ENCODE measurements around the gene MIS18BP1.
"Not testable (repeated sequence)": the region's sequence is repeated elsewhere in the genome, so short reads cannot be mapped to it uniquely, and the experiment has no call there.

Gene MIS18BP1

GRCh38 chr14:45253070-45253753 lies at the start of gene MIS18BP1:
TSS of gene MIS18BP1 (minus strand) at chr14:45253202. CDS start at chr14:45247286, 5,916 bp downstream.
- peak; percentile 95 to 97 for DNase-seq

GRCh38 chr14:45298423-45299117 lies 45.6 kb upstream of the MIS18BP1 start:
- no peak for DNase-seq

- not testable (repeated sequence) for DNase-seq
These were observed 41.8 kb upstream of the MIS18BP1 start for GRCh38 chr14:45294796-45295195.

- no peak for DNase-seq
These were observed 37.5 kb upstream of the MIS18BP1 start for GRCh38 chr14:45290547-45290946.

GRCh38 chr14:45287610-45288009 lies 34.6 kb upstream of the MIS18BP1 start:
- DNase-seq, result peak in 1 of 2 experiments; percentile 22

GRCh38 chr14:45284802-45285201 lies 31.8 kb upstream of the MIS18BP1 start:
- DNase-seq, result peak in 1 of 2 experiments; percentile 8

- not testable (repeated sequence) for DNase-seq
These were observed 28.9 kb upstream of the MIS18BP1 start for GRCh38 chr14:45281731-45282400.

GRCh38 chr14:45271858-45272537 lies 19.0 kb upstream of the MIS18BP1 start:
- no peak for DNase-seq

- no peak for DNase-seq
These were observed 17.0 kb upstream of the MIS18BP1 start for GRCh38 chr14:45270031-45270430.

GRCh38 chr14:45267071-45267470 lies 14.1 kb upstream of the MIS18BP1 start:
- DNase-seq, result no peak

- no peak for DNase-seq
These were observed 9.6 kb upstream of the MIS18BP1 start for GRCh38 chr14:45262637-45263036.

GRCh38 chr14:45261209-45261608 lies 8.2 kb upstream of the MIS18BP1 start:
- no peak for DNase-seq

- no peak for DNase-seq
These were observed 5.8 kb upstream of the MIS18BP1 start for GRCh38 chr14:45258805-45259204.

- DNase-seq, result peak in 1 of 2 experiments; percentile 26
These were observed 5.1 kb upstream of the MIS18BP1 start for GRCh38 chr14:45258073-45258472.

GRCh38 chr14:45254771-45255170 lies 1.8 kb upstream of the MIS18BP1 start:
- DNase-seq, result peak; percentile 25 to 27

- peak in 1 of 2 experiments; percentile 33 for DNase-seq
These were observed 830 bp upstream of the MIS18BP1 start for GRCh38 chr14:45253754-45254310.

- DNase-seq, result peak in 1 of 2 experiments; percentile 15
These were observed 484 bp downstream of the MIS18BP1 start for GRCh38 chr14:45252366-45253069.

- DNase-seq, result peak; percentile 84 to 86
These were observed 1.1 kb downstream of the MIS18BP1 start for GRCh38 chr14:45251912-45252311.

GRCh38 chr14:45249856-45250575 lies 3.0 kb downstream of the MIS18BP1 start:
- peak; percentile 79 for DNase-seq

- DNase-seq, result no peak
These were observed 5.6 kb downstream of the MIS18BP1 start for GRCh38 chr14:45247427-45247826.

GRCh38 chr14:45246691-45247090 lies 6.3 kb downstream of the MIS18BP1 start:
- DNase-seq, result no peak

Measured in Kasumi-1 (cell line).